Activated CD4-positive, alpha-beta T cell treated with anti-CD3 and anti-CD28 coated beads for 1 hour (primary cell): ENCODE measurements around the gene ATP1A2.
"Not testable (repeated sequence)": the region's sequence is repeated elsewhere in the genome, so short reads cannot be mapped to it uniquely, and the experiment has no call there.

Source experiments
- DNase-seq: peaks from one replicate; pipeline ENCODE4 v3.0.0-alpha.2; 2020

ATP1A2 gene

DNA sequence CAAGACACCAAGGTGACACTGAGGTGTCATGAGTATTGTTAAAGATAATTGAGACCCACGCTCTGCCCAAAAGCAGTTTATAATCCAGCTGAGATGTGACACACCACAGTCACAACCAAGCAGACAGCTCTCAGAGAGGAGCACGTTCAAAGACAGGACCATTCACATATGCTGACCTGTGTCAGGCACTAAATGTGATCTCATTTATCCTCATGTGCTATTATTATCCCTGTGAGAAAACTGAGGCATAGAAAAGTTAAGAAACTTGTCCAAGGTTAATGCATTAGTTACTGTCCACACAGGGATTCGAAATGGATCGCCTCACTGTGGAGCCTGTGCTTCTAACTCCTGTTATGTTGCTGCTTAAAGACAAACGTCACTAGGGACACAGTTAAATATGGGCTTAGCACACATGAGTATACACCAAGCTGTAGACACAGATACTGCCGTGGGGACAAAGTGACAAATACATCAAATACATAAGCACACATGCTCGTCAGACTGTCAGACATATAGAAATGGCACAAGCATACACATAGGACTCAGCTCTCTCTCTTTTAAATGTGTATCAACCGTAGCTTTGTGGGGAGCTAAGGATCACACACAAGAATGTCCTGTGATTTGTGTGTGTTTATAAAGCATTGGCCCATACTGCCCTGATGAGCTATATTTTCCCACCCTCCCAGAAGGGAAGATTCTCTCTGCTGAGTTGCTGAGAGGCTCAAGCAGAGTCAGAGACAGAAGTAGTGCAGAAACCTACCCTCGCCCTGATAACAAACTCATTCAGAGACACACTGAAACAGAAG lies 13.6 kb upstream of the ATP1A2 start:
- DNase-seq: no peak

GRCh38 chr1:160103658-160104408 lies 11.7 kb upstream of the ATP1A2 start:
- DNase-seq: no peak

- no peak for DNase-seq
Observed at GRCh38 chr1:160104486-160104885, 11.1 kb upstream of the ATP1A2 start.

DNA sequence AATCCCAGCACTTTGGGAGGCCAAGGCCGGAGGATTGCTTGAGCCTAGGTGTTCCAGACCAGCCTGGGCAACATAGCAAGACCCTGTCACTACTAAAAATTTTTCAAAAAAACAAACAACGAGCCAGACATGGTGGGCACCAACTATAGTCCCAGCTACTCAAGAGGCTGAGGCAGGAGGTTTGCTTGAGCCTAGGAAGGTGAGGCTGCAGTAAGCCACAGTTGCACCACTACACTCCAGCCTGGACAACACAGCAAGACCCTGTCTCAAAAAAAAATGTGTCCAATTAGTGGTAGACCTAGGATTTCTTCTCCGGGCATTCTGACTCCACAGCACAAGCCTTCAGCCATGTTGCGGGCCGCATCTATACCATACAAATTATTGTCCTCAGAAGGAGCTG lies 10.4 kb upstream of the ATP1A2 start:
- DNase-seq: no peak

DNA sequence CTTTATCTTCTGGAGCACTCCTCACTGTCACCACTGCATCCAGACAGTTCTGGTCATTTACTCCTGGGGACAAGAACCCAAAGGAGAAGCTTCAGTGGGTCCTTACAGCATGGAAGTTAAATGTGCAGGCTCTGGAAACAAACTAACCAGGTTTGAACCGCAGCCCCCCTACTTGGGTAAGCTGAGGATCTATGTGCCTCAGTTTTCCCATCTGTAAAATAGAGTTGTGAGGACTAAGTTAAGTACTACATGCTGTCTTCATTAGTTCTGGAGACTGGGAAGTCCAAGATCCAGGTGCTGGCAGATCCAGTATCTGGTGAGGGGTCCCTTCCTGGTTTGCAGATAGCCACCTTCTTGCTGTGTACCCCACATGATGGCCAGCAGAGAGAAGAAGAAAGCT lies 8.0 kb upstream of the ATP1A2 start:
- DNase-seq: no peak

DNA sequence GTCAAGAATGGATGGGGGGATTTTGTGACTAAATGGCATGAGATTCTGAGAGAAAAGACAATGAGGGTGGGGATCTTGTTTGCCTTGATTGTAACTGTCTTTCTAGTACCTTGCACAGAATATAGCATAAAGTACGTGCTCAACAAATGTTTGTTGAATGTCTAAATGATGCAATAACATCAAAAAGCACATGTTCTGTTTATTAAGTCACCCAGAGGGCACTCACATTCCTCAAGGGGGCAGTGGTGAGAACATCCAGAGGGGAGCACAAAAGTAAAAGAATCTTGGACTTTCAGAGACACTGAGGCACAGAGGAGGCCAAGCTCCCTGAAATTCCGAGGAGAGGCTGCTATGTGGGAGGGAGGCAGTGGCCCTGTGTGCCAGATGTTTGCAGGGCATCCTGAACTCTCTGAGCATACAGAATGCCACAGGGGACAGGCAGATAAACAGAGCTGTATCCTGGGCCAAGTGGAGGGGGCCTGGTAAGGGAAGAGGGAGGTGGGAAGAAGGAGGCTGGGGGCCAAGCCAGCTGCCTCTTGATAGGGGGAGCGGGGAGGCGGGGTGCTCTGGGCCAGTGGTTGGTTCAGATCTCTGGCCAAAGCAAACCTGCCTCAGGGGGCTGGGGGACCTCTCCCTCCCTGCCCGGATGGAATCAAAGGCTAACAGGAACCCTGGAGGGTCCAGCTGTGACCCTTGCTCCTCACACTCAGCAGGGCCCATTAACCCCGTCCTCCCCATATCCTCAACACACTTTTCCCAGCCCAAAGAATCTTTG lies 6.5 kb upstream of the ATP1A2 start:
- no peak for DNase-seq

- no peak for DNase-seq
Observed at GRCh38 chr1:160109686-160110085, 5.9 kb upstream of the ATP1A2 start.

DNA sequence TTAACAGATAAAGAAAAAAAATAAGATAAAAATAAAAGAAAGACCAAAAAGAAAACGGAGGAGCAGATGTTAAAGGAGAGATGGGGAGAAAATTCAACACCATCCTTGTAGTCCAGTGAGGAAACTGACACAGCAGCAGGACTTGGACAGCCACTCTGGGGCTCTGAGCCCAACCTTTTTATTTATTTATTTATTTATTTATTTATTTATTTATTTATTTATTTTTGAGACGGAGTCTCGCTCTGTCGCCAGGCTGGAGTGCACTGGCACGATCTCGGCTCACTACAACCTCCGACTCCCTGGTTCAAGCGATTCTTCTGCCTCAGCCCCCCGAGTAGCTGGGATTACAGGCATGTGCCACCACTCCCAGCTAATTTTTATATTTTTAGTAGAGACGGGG lies 4.1 kb upstream of the ATP1A2 start:
- not testable (repeated sequence) for DNase-seq

DNA sequence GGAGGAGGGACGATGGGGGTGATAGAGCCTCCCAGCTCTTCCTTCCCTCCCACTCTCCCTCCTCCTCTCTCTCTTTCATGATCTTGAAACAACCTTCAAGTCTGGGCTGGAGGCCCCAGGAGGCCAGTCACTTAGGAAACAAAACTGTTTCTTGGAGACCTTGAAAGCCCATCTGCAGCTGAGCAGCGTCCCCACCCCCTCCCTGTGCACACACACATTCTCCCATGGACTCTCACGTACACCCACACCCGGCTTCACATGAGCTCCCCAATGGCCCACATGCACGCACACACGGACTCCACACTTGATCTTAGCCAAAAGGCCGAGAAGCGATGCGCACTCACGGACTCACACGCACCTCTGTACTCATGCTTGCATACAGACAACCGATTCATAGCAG lies 3.2 kb upstream of the ATP1A2 start:
- no peak for DNase-seq

DNA sequence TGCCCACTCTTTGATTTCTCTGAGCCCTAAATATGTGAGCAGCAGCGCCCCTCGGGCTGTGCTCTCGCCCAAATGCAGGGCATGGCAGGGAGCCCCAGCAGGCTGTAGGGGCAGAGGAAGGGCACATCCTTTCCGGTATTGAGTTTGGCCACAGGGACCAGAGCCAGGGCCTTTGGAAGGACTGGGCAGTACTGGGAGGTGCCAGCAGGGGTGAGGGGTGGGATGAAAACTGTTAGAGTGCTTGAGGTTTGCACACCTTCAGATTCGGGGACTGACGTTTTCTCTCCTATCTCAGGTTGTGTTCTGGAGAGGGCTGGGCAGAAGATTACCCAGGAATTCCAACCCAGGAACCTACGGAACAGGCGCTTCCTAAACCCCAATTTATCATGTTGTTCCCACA lies 2.2 kb upstream of the ATP1A2 start:
- no peak for DNase-seq

DNA sequence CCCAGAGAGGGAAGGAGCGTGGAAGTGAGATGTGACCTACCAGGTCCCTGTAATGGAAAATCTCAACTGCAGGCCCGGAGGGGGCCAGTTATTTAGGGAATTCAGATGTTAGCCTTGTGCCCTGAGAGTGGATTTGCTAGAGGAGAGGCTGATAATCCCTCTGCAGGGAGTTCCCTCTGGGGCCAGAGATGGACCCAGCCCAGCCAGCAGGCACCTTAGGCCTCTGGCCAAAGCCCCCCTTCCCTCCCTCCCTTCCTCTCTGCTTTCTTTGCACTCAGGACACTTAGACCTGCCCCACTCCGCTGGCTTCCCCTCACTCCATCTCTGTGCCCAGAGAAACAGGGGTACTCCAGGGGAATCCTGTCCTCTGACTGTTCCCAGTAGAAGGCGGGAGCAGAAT lies 1.5 kb upstream of the ATP1A2 start:
- DNase-seq: no peak

- no peak for DNase-seq
Observed at GRCh38 chr1:160116283-160117147, 956 bp downstream of the ATP1A2 start.

DNA sequence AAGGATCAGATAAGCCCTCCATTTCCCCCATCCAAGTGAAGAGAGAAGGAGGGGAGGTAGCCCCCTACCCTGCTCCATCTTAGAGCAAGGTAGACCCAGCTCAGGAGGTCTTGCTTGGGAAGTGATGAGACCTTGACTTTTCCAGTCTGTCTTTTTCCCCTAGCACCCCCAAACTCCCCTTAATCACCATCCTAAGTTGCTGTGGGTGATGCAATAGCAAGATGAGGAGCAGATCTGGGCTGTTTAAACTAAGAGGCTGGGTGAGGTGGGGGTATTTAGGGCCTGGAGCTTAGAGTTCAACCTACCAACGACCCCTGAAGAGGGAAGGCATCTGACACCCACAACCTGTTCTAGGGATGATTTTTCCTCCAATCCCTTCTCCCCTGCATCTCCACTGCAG lies 1.7 kb downstream of the ATP1A2 start:
- DNase-seq: no peak

GRCh38 chr1:160117709-160118183 lies 2.2 kb downstream of the ATP1A2 start:
- DNase-seq: no peak

DNA sequence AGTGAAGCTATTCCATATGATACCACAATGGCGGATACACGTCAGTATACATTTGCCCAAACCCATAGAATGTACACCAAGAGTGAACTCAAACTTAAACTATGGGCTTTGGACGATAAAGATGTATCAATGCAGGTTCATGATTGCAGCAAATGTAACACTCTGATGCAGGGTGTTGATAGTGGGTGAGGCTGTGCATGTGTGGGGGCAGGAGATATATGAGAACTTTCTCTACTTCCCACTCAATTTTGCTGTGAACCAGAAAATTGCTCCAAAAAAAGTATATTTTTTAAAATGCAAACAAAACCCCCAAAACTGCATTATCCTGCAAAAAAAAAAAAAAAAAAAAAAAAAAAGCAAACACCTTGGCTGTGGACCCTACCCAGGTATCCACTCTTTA lies 3.4 kb downstream of the ATP1A2 start:
- DNase-seq: no peak

DNA sequence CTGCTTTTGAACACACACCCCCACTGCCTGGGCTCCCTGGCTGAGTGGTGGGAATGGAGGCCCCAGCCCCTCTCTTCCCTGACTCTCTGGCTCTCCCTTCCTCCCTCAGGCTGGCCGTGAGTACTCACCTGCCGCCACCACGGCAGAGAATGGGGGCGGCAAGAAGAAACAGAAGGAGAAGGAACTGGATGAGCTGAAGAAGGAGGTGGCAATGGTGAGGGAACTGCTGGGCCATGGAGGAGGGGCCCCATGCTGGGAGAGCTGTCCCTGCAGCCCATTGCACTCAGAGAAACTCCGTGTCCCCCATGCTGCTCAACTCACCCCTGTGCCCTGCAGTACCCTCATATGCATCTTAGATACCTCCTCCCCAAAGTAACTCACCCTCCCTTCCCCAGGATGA lies 5.2 kb downstream of the ATP1A2 start:
- no peak for DNase-seq

GRCh38 chr1:160121388-160121787 lies 5.8 kb downstream of the ATP1A2 start:
- no peak for DNase-seq

- DNase-seq: no peak
Observed at GRCh38 chr1:160122978-160123495, 7.5 kb downstream of the ATP1A2 start.

DNA sequence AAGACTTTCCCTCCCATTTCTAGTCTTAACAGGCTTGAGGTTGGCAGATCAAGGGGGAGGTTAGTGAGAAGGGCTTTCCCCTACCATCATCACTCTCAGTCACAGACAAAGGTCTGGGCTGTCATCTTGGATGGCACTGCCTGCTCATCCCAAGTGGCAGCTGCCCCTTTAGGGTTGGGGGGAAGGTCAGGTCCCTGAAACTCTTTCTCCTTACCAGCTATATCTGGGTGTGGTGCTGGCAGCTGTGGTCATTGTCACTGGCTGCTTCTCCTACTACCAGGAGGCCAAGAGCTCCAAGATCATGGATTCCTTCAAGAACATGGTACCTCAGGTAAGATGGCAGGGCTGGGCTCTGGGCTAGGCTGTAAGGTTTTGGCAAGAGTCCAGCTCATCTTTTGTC lies 8.2 kb downstream of the ATP1A2 start:
- no peak for DNase-seq

- DNase-seq: no peak
Observed at GRCh38 chr1:160124705-160125478, 9.3 kb downstream of the ATP1A2 start.

- DNase-seq: no peak
Observed at GRCh38 chr1:160125746-160126145, 10.2 kb downstream of the ATP1A2 start.
